ENCODE data around the gene RPL5. TPM values are rescaled to one million over a fixed set of nuclear protein-coding genes. Genes with fewer than 3 reads are reported as not detected.

The RPL5 gene
- polyA plus RNA-seq, 1 donor from 2014 or later: 1,645 TPM

- H3K9me2 ChIP-seq (ENCODE audit: insufficient read depth, low read length): no peaks in the 10 kb centered on the region
- H3K9me3 ChIP-seq (ENCODE audit: low read length): no peaks in the 10 kb centered on the region
- H3K79me2 ChIP-seq (replicated peaks; ENCODE audit: insufficient read depth, low read length): peaks cover 42% of the 10 kb centered on the region
- H3K4me3 ChIP-seq (ENCODE audit: low read length): peak overlapping the region; percentile 93
- no peak overlapping the region for H2AFZ ChIP-seq (ENCODE audit: low read depth, low read length)
- H3F3A ChIP-seq (ENCODE audit: insufficient read depth, low read length, poor library complexity, severe bottlenecking): no peaks in the 10 kb centered on the region
- H3K27ac ChIP-seq (ENCODE audit: low read length): no peak overlapping the region
- peaks cover 17% of the 10 kb centered on the region for H4K20me1 ChIP-seq (ENCODE audit: insufficient read depth)
- H3K9ac ChIP-seq (ENCODE audit: low read length): no peak overlapping the region
- no peaks in the 10 kb centered on the region for H3K27me3 ChIP-seq (ENCODE audit: insufficient read depth, low read depth, low read length)
- H3K36me3 ChIP-seq (ENCODE audit: insufficient read depth, low read length): no peaks in the 10 kb centered on the region
- no peak overlapping the region for H3K4me2 ChIP-seq (ENCODE audit: low read length)
- TF ChIP-seq, protein P1, sequence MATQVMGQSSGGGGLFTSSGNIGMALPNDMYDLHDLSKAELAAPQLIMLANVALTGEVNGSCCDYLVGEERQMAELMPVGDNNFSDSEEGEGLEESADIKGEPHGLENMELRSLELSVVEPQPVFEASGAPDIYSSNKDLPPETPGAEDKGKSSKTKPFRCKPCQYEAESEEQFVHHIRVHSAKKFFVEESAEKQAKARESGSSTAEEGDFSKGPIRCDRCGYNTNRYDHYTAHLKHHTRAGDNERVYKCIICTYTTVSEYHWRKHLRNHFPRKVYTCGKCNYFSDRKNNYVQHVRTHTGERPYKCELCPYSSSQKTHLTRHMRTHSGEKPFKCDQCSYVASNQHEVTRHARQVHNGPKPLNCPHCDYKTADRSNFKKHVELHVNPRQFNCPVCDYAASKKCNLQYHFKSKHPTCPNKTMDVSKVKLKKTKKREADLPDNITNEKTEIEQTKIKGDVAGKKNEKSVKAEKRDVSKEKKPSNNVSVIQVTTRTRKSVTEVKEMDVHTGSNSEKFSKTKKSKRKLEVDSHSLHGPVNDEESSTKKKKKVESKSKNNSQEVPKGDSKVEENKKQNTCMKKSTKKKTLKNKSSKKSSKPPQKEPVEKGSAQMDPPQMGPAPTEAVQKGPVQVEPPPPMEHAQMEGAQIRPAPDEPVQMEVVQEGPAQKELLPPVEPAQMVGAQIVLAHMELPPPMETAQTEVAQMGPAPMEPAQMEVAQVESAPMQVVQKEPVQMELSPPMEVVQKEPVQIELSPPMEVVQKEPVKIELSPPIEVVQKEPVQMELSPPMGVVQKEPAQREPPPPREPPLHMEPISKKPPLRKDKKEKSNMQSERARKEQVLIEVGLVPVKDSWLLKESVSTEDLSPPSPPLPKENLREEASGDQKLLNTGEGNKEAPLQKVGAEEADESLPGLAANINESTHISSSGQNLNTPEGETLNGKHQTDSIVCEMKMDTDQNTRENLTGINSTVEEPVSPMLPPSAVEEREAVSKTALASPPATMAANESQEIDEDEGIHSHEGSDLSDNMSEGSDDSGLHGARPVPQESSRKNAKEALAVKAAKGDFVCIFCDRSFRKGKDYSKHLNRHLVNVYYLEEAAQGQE (IDR thresholded peaks at IDR 0.05; ENCODE audit: borderline replicate concordance): no peak
- TF ChIP-seq RAD21 (conservative IDR thresholded peaks at IDR 0.05): no peak
- TF ChIP-seq EZH2 (IDR thresholded peaks at IDR 0.05; ENCODE audit: borderline replicate concordance, insufficient read depth, low read length, poor library complexity, severe bottlenecking): no peak
- no peak for TF ChIP-seq TAF1 (IDR thresholded peaks at IDR 0.05; ENCODE audit: low read depth)
- TF ChIP-seq EP300 (conservative IDR thresholded peaks at IDR 0.05; ENCODE audit: poor library complexity, severe bottlenecking): no peak
- TF ChIP-seq MXI1 (conservative IDR thresholded peaks at IDR 0.05; ENCODE audit: poor library complexity, severe bottlenecking): no peak
- TF ChIP-seq, protein P2, sequence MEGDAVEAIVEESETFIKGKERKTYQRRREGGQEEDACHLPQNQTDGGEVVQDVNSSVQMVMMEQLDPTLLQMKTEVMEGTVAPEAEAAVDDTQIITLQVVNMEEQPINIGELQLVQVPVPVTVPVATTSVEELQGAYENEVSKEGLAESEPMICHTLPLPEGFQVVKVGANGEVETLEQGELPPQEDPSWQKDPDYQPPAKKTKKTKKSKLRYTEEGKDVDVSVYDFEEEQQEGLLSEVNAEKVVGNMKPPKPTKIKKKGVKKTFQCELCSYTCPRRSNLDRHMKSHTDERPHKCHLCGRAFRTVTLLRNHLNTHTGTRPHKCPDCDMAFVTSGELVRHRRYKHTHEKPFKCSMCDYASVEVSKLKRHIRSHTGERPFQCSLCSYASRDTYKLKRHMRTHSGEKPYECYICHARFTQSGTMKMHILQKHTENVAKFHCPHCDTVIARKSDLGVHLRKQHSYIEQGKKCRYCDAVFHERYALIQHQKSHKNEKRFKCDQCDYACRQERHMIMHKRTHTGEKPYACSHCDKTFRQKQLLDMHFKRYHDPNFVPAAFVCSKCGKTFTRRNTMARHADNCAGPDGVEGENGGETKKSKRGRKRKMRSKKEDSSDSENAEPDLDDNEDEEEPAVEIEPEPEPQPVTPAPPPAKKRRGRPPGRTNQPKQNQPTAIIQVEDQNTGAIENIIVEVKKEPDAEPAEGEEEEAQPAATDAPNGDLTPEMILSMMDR (IDR thresholded peaks at IDR 0.05; ENCODE audit: poor library complexity, severe bottlenecking): no peak
- no peak for TF ChIP-seq SMC3 (conservative IDR thresholded peaks at IDR 0.05; ENCODE audit: poor library complexity)
- no peak for TF ChIP-seq POLR2AphosphoS5 (IDR thresholded peaks at IDR 0.05)
These were observed 475 bp upstream of the RPL5 start for GRCh38 chr1:92831368-92831761.

DNA sequence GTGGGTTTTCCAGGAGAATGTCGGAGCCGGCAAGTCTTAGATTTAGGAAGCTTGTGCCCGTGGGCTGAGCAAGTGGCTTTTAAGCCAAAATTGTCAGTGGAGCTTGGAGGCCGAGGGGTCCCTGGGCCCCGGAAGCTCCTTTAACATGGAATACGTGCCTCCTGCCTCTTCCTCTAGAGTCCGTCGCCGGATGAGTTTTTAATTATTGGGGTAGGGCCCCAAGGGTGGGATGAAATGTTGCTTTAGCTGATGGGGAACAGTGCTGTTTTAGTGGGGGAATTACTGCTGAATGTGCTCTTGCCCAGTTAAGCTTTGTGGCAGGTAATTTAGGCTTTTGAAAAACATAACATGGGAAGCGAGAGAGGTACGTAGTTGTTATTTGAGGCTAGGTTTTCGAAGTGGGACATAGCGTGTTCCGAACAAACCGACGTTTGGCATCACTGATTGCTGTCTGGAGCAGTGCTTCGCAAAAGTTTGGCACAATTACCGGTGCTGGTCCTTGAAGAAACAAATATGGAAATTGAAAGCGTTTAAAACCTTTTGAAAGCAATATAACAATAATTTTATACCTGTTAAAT is 786 bp downstream of the RPL5 start:
- Histone ChIP-seq H3K27ac (ENCODE audit: low read length) (peak overlapping the region; percentile 89), H3K27me3 (ENCODE audit: insufficient read depth, low read depth, low read length) (no peaks in the 10 kb centered on the region), H3K9me3 (ENCODE audit: low read length) (no peaks in the 10 kb centered on the region), H3K9me2 (ENCODE audit: insufficient read depth, low read length) (no peaks in the 10 kb centered on the region), H3K79me2 (replicated peaks; ENCODE audit: insufficient read depth, low read length) (peaks cover 55% of the 10 kb centered on the region), H2AFZ (ENCODE audit: low read depth, low read length) (peak overlapping the region; percentile 73), H3K4me2 (ENCODE audit: low read length) (peak overlapping the region; percentile 92), H4K20me1 (ENCODE audit: insufficient read depth) (peaks cover 21% of the 10 kb centered on the region), H3K36me3 (ENCODE audit: insufficient read depth, low read length) (no peaks in the 10 kb centered on the region), H3F3A (ENCODE audit: insufficient read depth, low read length, poor library complexity, severe bottlenecking) (no peaks in the 10 kb centered on the region), H3K4me3 (ENCODE audit: low read length) (peak overlapping the region; percentile 93), H3K9ac (ENCODE audit: low read length) (peak overlapping the region; percentile 87)
- no peak for TF ChIP-seq MXI1 (conservative IDR thresholded peaks at IDR 0.05; ENCODE audit: poor library complexity, severe bottlenecking)
- TF ChIP-seq, protein P1 (IDR thresholded peaks at IDR 0.05; ENCODE audit: borderline replicate concordance): no peak
- no peak for TF ChIP-seq EP300 (conservative IDR thresholded peaks at IDR 0.05; ENCODE audit: poor library complexity, severe bottlenecking)
- TF ChIP-seq TAF1 (IDR thresholded peaks at IDR 0.05; ENCODE audit: low read depth): no peak

All from neural cell (in vitro differentiated cells).